LNCaP clone FGC (cell line): ENCODE measurements around the gene EDAR.

ENCODE experiments used
- DNase-seq: peaks from one replicate; pipeline ENCODE4 v3.0.0-alpha.2; 2011; ENCODE audit warnings: low read depth
- H3K4me3 ChIP-seq: 2 replicates; pipeline ENCODE4 v1.5.1; 2011; ENCODE audit warnings: mild to moderate bottlenecking, low read depth, low read length, control low read depth
- TF ChIP-seq, protein P1 (sequence below): IDR thresholded peaks from 2 replicates; pipeline ENCODE4 v1.5.1; 2012; ENCODE audit warnings: mild to moderate bottlenecking; ENCODE audit not compliant: control insufficient read depth, insufficient read depth; ENCODE audit errors: extremely low read depth

Gene EDAR

DNA sequence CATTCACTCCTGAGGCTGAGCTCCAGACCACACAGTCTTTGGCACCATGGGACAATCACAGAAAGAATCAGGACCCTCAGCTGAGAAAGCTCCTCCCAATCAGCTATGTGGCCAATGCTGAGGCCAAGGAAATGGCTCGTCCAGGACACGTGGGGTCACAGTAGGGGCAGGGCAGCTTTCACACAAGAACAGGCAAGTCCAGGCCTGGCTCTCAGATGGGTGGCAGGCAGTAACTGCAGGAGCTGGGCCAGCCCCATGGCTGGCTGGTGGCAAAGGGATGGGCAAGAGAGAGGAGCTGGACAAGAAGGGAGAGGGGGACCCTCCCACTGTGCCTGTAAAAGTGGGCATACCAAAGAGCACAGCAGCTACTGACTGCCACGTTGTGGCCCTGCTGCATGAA is 12.2 kb upstream of the EDAR start:
- DNase-seq = no peak
- H3K4me3 ChIP-seq = no peak overlapping the region
- TF ChIP-seq, protein P1, sequence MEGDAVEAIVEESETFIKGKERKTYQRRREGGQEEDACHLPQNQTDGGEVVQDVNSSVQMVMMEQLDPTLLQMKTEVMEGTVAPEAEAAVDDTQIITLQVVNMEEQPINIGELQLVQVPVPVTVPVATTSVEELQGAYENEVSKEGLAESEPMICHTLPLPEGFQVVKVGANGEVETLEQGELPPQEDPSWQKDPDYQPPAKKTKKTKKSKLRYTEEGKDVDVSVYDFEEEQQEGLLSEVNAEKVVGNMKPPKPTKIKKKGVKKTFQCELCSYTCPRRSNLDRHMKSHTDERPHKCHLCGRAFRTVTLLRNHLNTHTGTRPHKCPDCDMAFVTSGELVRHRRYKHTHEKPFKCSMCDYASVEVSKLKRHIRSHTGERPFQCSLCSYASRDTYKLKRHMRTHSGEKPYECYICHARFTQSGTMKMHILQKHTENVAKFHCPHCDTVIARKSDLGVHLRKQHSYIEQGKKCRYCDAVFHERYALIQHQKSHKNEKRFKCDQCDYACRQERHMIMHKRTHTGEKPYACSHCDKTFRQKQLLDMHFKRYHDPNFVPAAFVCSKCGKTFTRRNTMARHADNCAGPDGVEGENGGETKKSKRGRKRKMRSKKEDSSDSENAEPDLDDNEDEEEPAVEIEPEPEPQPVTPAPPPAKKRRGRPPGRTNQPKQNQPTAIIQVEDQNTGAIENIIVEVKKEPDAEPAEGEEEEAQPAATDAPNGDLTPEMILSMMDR = no peak

DNA sequence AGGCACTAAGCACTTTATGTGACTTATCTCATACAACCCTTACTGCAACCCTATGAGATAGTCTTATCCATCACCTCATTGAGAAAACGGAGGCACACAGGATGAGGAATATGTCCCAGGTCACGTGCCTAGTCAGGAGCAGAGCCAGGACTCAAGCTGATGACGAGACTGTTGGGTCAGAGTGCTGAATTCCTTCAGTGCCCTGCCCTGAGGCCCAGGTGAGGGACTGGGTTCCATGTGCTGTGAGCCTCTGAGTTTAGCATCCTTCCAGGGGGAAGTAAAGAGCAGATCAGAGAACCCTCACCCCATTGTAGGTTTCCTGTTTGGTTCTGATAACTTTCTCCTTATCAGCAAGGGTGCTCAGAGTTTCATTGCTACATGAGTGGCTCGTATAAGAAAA is 11.7 kb upstream of the EDAR start:
- no peak for DNase-seq
- TF ChIP-seq, protein P1 = no peak
- H3K4me3 ChIP-seq = no peak overlapping the region

DNA sequence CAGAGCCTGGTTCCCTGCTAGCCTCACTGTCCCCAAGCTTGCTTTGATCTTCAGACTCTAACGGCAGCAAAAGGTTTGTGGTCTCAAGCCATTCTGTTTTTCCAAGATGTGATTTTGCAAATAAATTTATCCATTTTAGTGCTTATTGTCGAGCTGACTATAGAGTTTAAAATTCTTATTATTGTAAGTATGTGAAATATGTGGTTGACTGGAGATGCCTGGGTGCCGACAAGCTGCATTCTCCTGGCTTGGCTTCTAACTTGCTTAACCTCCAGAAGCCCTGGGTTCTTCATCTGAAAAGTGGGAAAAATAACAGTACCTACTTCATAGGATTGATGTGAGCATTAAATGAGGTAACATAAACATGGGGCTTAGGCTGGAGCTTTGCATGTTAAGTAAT is 9.9 kb upstream of the EDAR start:
- no peak overlapping the region for H3K4me3 ChIP-seq
- DNase-seq = no peak
- TF ChIP-seq, protein P1 = no peak

DNA sequence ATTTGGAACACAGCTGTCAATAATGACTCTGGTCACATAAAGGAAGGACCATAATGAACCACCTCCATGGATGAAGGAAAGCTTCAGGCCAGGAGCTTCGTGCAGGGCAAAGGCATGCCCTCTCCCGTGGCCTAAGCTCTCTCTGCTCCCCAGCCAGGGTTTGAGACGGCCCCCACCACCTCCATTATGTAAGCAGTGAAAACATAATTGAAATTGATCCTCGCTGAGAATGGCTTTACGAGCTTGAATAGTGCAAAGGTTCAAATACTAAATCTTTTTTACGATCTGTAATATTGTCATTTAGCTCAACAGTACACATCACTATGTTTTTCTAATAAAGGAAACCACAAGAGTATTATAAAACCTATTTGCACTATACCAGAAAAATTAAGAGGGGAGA is 5.2 kb upstream of the EDAR start:
- TF ChIP-seq, protein P1 = no peak
- DNase-seq = no peak
- no peak overlapping the region for H3K4me3 ChIP-seq

DNA sequence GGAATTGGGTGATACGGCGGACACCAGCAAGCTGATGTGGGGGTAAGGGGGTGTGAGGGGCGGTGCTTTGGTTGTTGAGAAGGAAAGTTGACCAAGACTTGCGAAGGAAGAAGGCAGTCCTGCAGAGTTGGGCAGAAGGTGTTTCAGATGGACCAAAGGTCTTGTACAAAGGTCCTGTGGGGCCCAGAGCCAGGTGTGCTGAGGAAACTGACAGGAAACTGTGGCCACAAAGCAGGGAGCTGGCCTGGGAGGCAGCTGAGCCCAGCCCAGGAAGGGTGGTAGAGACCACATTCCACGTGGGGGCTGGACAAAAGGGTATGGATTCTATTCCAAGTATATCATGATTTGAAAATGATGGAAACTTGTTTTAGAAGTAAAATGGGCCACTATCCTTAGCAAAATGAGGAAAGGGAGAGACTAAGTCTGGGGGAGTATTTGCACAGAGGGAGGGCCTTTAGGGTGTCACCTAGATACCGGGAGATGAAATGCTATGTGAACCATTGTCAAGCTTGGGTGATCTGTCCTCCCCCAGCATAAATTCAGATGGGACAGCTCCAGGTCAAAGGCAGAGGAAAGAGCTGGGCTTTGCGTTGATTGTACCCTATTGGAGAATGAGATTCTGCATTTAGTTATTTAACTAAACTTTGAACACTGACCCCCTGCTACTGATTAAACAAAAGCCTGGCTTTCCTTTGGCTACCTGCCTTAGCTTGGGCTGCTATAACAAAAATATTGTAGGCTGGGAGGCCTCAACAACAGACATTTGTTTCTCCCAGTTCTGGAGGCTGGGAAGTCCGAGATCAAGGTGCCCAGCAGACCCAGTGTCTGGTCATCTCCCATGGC is 4.3 kb upstream of the EDAR start:
- DNase-seq = no peak
- H3K4me3 ChIP-seq = no peak overlapping the region
- TF ChIP-seq, protein P1 = no peak

DNA sequence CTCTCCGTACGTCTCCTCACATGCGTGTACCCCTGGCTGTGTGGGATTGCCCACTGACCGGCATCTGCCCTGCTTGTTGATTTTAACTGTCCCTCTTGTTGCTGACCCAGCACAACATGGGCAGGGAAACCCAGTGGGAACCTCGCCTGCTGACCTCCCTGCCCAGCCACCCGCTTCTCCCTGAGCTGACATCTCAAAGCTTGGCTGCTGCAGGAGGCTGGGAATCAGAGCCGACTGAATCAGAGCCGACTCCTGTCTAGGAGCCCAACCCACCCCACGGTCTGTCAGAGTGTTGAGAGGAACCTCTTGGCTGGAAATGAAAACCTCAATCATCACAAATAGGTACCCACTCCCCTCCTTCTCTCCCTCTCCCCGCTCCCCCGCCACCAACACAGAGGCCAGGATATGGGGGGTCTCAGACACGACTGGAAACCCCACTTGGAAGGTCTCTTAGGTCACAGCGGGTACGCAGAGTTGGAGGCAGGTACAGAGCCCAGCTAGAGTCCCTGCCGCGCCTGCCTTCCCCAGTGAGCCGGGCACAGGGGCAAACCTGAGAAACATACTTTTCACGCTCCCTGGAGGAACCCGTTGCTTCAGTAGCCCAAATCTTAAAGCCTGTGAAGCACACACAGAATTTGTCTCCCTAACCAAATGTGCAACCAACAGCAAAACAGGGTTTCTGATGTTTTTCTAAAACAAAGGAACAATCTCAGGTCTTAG is 784 bp downstream of the EDAR start:
- TF ChIP-seq, protein P1 = no peak
- H3K4me3 ChIP-seq = no peak overlapping the region
- no peak for DNase-seq
